AG04449 (cell line): ENCODE results near the gene HEPACAM2.

Source experiments
- CTCF ChIA-PET: fragments of 350-600 bp; formaldehyde crosslinking; extraction: SDS; loops from one replicate; lab custom pipeline; 2021; ENCODE audit warnings: antibody characterized with exemption; lab: Yijun Ruan, JAX
- POLR2A ChIA-PET: fragments of 400-600, 350-600 bp; formaldehyde crosslinking; extraction: SDS; loops from one replicate; lab custom pipeline; 2020; ENCODE audit warnings: antibody characterized with exemption, inconsistent platforms; lab: Yijun Ruan, JAX
- DNase-seq: peaks from one replicate; pipeline ENCODE4 v3.0.0-alpha.2; 2010; ENCODE audit warnings: low read depth, low spot score
- H3K4me3 ChIP-seq: 2 replicates; pipeline ENCODE4 v1.5.1; 2011; ENCODE audit warnings: low read depth, mild to moderate bottlenecking, control low read depth, low read length
- TF ChIP-seq, protein P1 (sequence below): IDR thresholded peaks from one replicate; pipeline ENCODE4 v1.5.1; 2011; ENCODE audit warnings: mild to moderate bottlenecking, moderate library complexity, low read length, control low read depth, inconsistent platforms; ENCODE audit not compliant: insufficient read depth; ENCODE audit errors: missing control alignments

HEPACAM2 gene

DNA sequence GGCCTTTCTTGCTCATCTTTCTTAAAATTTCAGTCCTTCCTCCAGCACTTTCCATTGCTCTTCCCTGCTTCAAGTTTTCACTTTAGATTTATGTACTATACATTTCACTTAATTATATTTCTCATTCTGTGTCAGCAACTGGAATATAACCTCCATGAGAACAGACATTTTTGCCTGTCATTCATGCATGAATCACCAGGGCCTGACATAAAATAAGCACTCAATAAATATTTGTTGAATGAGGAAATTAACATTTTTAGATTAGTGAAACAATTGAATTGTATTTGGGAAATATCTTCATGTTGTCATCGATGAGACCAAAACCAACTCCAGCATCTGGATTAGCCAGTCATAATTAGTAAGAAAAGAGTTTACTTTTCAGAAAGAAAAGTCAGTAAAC, 84.1 kb downstream of the HEPACAM2 start:
- ChIA-PET POLR2A (no interaction called here), CTCF (no interaction called here)

DNA sequence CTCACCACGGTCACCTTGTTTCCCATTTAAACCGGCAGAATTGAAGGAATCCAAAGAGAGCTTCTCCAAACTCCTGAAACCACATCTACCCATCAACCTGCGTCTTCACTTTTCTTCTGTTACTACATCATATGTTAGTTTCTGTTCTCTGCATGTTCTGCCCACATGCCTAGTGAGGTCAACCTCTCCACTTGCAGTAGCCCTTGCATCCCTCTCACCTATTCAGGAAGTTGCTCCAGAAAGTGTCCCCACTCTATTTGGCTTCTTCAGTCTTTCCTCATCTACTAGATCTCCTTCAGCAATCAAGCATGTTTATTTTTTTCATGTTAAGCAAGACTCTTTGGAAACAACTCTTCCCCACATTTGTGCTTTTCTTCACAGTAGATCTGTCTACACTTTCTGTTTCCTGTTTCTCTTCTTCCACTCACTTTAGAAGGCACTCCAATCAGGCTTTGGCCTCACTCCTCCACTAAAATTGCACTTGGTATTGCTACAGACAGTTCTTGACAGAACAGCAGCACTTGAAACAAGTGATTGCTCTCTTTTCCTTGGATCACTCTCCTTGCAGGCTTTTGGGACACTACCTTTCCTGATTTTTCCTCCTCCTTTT, 85.6 kb downstream of the HEPACAM2 start:
- TF ChIP-seq, protein P1, sequence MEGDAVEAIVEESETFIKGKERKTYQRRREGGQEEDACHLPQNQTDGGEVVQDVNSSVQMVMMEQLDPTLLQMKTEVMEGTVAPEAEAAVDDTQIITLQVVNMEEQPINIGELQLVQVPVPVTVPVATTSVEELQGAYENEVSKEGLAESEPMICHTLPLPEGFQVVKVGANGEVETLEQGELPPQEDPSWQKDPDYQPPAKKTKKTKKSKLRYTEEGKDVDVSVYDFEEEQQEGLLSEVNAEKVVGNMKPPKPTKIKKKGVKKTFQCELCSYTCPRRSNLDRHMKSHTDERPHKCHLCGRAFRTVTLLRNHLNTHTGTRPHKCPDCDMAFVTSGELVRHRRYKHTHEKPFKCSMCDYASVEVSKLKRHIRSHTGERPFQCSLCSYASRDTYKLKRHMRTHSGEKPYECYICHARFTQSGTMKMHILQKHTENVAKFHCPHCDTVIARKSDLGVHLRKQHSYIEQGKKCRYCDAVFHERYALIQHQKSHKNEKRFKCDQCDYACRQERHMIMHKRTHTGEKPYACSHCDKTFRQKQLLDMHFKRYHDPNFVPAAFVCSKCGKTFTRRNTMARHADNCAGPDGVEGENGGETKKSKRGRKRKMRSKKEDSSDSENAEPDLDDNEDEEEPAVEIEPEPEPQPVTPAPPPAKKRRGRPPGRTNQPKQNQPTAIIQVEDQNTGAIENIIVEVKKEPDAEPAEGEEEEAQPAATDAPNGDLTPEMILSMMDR = no peak
- H3K4me3 ChIP-seq = no peak overlapping the region
- ChIA-PET POLR2A (no interaction called here), CTCF (no interaction called here)
- DNase-seq = no peak

More for the DNA sequence above, 84.1 kb downstream of the HEPACAM2 start:
- no peak overlapping the region for H3K4me3 ChIP-seq
- no peak for DNase-seq
- TF ChIP-seq, protein P1 = no peak

DNA sequence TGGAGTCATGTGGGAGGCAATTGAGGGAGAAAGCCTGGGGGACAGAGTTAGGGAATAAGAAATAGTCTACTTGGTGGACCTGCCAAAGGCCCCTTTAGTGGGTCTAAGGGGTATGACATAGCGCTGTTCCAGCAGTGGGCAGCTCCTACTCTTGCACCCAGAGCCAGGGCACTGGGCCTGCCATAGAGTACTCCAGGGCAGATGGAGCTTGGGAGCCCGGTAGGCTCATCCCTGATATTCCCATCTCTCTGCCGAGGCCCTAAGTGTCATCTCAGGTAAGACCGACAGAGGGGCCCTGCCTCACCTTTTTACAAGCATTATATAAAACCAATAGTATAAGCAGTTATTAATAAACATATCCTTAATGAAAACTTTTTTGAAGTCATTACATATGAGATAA, 87.7 kb downstream of the HEPACAM2 start:
- no peak for DNase-seq
- CTCF ChIA-PET = no interaction called here
- POLR2A ChIA-PET = no interaction called here
- TF ChIP-seq, protein P1 = no peak
- H3K4me3 ChIP-seq = no peak overlapping the region
